ENCODE data around the gene NDUFB11. TPM values are rescaled to one million over a fixed set of nuclear protein-coding genes. Genes with fewer than 3 reads are reported as not detected.

Gene NDUFB11
- total RNA-seq, 1 experiment from 2014 or later, result 78.9 TPM

DNA sequence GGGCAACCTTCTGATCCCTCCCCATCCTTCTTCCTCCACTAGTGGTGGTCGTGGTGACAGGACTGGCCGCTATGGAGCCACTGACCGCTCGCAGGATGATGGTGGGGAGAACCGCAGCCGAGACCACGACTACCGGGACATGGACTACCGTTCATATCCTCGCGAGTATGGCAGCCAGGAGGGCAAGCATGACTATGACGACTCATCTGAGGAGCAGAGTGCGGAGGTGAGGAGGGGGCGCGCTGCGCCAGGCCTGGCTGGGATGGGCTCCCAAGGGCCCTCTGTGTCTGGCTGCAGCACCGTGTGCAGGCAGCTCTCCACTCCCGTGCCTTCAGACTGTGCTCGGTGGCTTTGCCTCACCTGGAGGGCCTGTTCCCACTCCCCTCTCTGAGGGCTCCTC lies 24.8 kb upstream of the NDUFB11 start:
- ATAC-seq (no peak), DNase-seq (ENCODE audit: low read depth, low spot score) (no peak)
- no peaks in the 10 kb centered on the region for H3K36me3 ChIP-seq (ENCODE audit: control insufficient read depth in 1 of 2, insufficient read depth in 2 of 2, low read length in 2 of 2)
- TF ChIP-seq, protein P1, sequence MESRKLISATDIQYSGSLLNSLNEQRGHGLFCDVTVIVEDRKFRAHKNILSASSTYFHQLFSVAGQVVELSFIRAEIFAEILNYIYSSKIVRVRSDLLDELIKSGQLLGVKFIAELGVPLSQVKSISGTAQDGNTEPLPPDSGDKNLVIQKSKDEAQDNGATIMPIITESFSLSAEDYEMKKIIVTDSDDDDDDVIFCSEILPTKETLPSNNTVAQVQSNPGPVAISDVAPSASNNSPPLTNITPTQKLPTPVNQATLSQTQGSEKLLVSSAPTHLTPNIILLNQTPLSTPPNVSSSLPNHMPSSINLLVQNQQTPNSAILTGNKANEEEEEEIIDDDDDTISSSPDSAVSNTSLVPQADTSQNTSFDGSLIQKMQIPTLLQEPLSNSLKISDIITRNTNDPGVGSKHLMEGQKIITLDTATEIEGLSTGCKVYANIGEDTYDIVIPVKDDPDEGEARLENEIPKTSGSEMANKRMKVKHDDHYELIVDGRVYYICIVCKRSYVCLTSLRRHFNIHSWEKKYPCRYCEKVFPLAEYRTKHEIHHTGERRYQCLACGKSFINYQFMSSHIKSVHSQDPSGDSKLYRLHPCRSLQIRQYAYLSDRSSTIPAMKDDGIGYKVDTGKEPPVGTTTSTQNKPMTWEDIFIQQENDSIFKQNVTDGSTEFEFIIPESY (IDR thresholded peaks at IDR 0.05; ENCODE audit: extremely low read depth, insufficient replicate concordance, low read length), result no peak
- no peak for TF ChIP-seq FOSL1 (IDR thresholded peaks at IDR 0.05; ENCODE audit: low read depth)
- no peak for TF ChIP-seq SP1 (IDR thresholded peaks at IDR 0.05; ENCODE audit: low read depth)
- no peak for TF ChIP-seq POLR2AphosphoS5 (IDR thresholded peaks at IDR 0.05; ENCODE audit: low read depth, low read length)
- TF ChIP-seq POLR2A (IDR thresholded peaks at IDR 0.05; ENCODE audit: borderline replicate concordance, extremely low read depth, insufficient read depth, insufficient read length), result no peak
- TF ChIP-seq JUND (IDR thresholded peaks at IDR 0.05), result no peak
- no peak for TF ChIP-seq RAD21 (IDR thresholded peaks at IDR 0.05; ENCODE audit: low read depth)
- TF ChIP-seq EZH2phosphoT487 (IDR thresholded peaks at IDR 0.05; ENCODE audit: borderline replicate concordance), result no peak
- TF ChIP-seq CEBPB (IDR thresholded peaks at IDR 0.05; ENCODE audit: low read depth), result no peak
- no peak for TF ChIP-seq EGR1 (IDR thresholded peaks at IDR 0.05; ENCODE audit: low read depth)
- no peak for TF ChIP-seq ELF1 (IDR thresholded peaks at IDR 0.05; ENCODE audit: borderline replicate concordance, low read depth)
- no peak for TF ChIP-seq CBX3 (IDR thresholded peaks at IDR 0.05; ENCODE audit: low read depth)
- TF ChIP-seq SRF (IDR thresholded peaks at IDR 0.05; ENCODE audit: low read depth), result no peak
- TF ChIP-seq, protein P2, sequence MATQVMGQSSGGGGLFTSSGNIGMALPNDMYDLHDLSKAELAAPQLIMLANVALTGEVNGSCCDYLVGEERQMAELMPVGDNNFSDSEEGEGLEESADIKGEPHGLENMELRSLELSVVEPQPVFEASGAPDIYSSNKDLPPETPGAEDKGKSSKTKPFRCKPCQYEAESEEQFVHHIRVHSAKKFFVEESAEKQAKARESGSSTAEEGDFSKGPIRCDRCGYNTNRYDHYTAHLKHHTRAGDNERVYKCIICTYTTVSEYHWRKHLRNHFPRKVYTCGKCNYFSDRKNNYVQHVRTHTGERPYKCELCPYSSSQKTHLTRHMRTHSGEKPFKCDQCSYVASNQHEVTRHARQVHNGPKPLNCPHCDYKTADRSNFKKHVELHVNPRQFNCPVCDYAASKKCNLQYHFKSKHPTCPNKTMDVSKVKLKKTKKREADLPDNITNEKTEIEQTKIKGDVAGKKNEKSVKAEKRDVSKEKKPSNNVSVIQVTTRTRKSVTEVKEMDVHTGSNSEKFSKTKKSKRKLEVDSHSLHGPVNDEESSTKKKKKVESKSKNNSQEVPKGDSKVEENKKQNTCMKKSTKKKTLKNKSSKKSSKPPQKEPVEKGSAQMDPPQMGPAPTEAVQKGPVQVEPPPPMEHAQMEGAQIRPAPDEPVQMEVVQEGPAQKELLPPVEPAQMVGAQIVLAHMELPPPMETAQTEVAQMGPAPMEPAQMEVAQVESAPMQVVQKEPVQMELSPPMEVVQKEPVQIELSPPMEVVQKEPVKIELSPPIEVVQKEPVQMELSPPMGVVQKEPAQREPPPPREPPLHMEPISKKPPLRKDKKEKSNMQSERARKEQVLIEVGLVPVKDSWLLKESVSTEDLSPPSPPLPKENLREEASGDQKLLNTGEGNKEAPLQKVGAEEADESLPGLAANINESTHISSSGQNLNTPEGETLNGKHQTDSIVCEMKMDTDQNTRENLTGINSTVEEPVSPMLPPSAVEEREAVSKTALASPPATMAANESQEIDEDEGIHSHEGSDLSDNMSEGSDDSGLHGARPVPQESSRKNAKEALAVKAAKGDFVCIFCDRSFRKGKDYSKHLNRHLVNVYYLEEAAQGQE (IDR thresholded peaks at IDR 0.05; ENCODE audit: low read depth), result no peak
- TF ChIP-seq YY1 (IDR thresholded peaks at IDR 0.05; ENCODE audit: extremely low read depth, insufficient replicate concordance, low read depth, low read length), result no peak
- TF ChIP-seq TCF7L2 (IDR thresholded peaks at IDR 0.05; ENCODE audit: borderline replicate concordance, extremely low read depth, insufficient read depth, insufficient read length), result no peak
- TF ChIP-seq, protein P3, sequence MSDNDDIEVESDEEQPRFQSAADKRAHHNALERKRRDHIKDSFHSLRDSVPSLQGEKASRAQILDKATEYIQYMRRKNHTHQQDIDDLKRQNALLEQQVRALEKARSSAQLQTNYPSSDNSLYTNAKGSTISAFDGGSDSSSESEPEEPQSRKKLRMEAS (IDR thresholded peaks at IDR 0.05), result no peak
- no peak for TF ChIP-seq ZNF274 (IDR thresholded peaks at IDR 0.05; ENCODE audit: low read depth, low read length)
- H3K4me2 ChIP-seq (ENCODE audit: low read length), result no peak overlapping the region
- intact Hi-C loops (cut with micrococcal nuclease), result no loop called here
- no peaks in the 10 kb centered on the region for H3K9me3 ChIP-seq (ENCODE audit: control insufficient read depth in 1 of 2, insufficient read depth in 1 of 2, low read depth in 1 of 2, low read length in 2 of 2)
- H3K27ac ChIP-seq (ENCODE audit: low read depth, low read length), result no peak overlapping the region
- no peak overlapping the region for H3K4me3 ChIP-seq (replicated peaks in 1 of 2; ENCODE audit: low read depth in 1 of 2, low read length in 2 of 2)
- H3K9ac ChIP-seq (ENCODE audit: low read length), result no peak overlapping the region
- H2AFZ ChIP-seq (ENCODE audit: low read depth, low read length, poor library complexity, severe bottlenecking), result no peak overlapping the region
- H3K9me2 ChIP-seq (ENCODE audit: insufficient read depth), result no peaks in the 10 kb centered on the region
- CTCF ChIA-PET, result no interaction called here
- peaks cover 32% of the 10 kb centered on the region for H3K79me2 ChIP-seq (ENCODE audit: insufficient read depth, low read length)
- RAD21 ChIA-PET (ENCODE audit: low non-redundant PET in 1 of 2, low total read pairs in 2 of 2, uncharacterized antibody in 2 of 2, unreplicated experiment in 2 of 2), result no interaction called here
- no peaks in the 10 kb centered on the region for H3K4me1 ChIP-seq (ENCODE audit: control insufficient read depth in 1 of 2, insufficient read depth in 2 of 2, low read length in 2 of 2)
- POLR2A ChIA-PET, result no interaction called here
- BruUV-seq (replicated peaks), result no TSS peak
- no peaks in the 10 kb centered on the region for H4K20me1 ChIP-seq (ENCODE audit: insufficient read depth)
- H3K27me3 ChIP-seq (ENCODE audit: insufficient read depth, low read length), result no peaks in the 10 kb centered on the region
